Progenitor cell of endocrine pancreas (in vitro differentiated cells): ENCODE data around the gene LITAFD. TPM values are rescaled to one million over a fixed set of nuclear protein-coding genes. Genes with fewer than 3 reads are reported as not detected.
"Not testable (repeated sequence)": the region's sequence is repeated elsewhere in the genome, so short reads cannot be mapped to it uniquely, and the experiment has no call there.

Source experiments
- DNase-seq: peaks from one replicate; pipeline ENCODE4 v3.0.0; 2021; ENCODE audit warnings: low spot score; ENCODE audit not compliant: unreplicated experiment
- H3K27ac Mint-ChIP-seq: 2 replicates; pipeline ENCODE4 v1.8.0; 2021; ENCODE audit warnings: mild to moderate bottlenecking, moderate library complexity, mixed read lengths
- H3K27me3 Mint-ChIP-seq: 2 replicates; pipeline ENCODE4 v1.8.0; 2021; ENCODE audit warnings: mixed read lengths
- H3K36me3 Mint-ChIP-seq: 2 replicates; pipeline ENCODE4 v1.8.0; 2022; ENCODE audit warnings: mixed read lengths; ENCODE audit not compliant: insufficient read depth
- H3K4me1 Mint-ChIP-seq: 2 replicates; pipeline ENCODE4 v1.8.0; 2021; ENCODE audit warnings: low read depth, mixed read lengths
- H3K4me3 Mint-ChIP-seq: 2 replicates; pipeline ENCODE4 v1.8.0; 2021; ENCODE audit warnings: low read depth, mild to moderate bottlenecking, moderate library complexity, mixed read lengths
- H3K9me3 Mint-ChIP-seq: 2 replicates; pipeline ENCODE4 v1.8.0; 2021; ENCODE audit warnings: low read depth, mixed read lengths
- CTCF ChIP-seq: fragments of 200-600 bp; sonication (generic); IDR thresholded peaks from one replicate; pipeline ENCODE4 v1.5.0; 2021; ENCODE audit warnings: antibody characterized with exemption, mild to moderate bottlenecking; ENCODE audit not compliant: unreplicated experiment
- total RNA-seq: library from RNA; stranded (reverse); gene quantifications from 2 replicates; pipeline ENCODE4 v1.2.1, GENCODE V29; 2021

LITAFD gene
- total RNA-seq, 1 donor from 2014 or later, result not detected

GRCh38 chr16:8912793-8913192, 30.6 kb downstream of the LITAFD start:
- H3K27ac Mint-ChIP-seq, result peak overlapping the region; percentile 60
- peaks cover 63% of the 10 kb centered on the region for H3K4me1 Mint-ChIP-seq
- H3K27me3 Mint-ChIP-seq, result no peaks in the 10 kb centered on the region
- no peak overlapping the region for H3K4me3 Mint-ChIP-seq
- DNase-seq, result no peak
- TF ChIP-seq CTCF, result no peak
- peaks cover 44% of the 10 kb centered on the region for H3K36me3 Mint-ChIP-seq
- H3K9me3 Mint-ChIP-seq, result no peaks in the 10 kb centered on the region

GRCh38 chr16:8914098-8914497, 31.9 kb downstream of the LITAFD start:
- Mint-ChIP-seq H3K27me3 (no peaks in the 10 kb centered on the region), H3K27ac (no peak overlapping the region), H3K36me3 (peaks cover 47% of the 10 kb centered on the region), H3K9me3 (no peaks in the 10 kb centered on the region), H3K4me1 (peaks cover 59% of the 10 kb centered on the region), H3K4me3 (no peak overlapping the region)
- TF ChIP-seq CTCF, result no peak
- no peak for DNase-seq

- H3K4me3 Mint-ChIP-seq, result peak overlapping the region; percentile 36
- H3K27me3 Mint-ChIP-seq, result no peaks in the 10 kb centered on the region
- TF ChIP-seq CTCF, result no peak
- H3K36me3 Mint-ChIP-seq, result peaks cover 51% of the 10 kb centered on the region
- DNase-seq, result no peak
- H3K4me1 Mint-ChIP-seq, result peaks cover 49% of the 10 kb centered on the region
- H3K9me3 Mint-ChIP-seq, result no peaks in the 10 kb centered on the region
- peak overlapping the region; percentile 84 for H3K27ac Mint-ChIP-seq
These were observed 33.7 kb downstream of the LITAFD start for GRCh38 chr16:8915722-8916301.

GRCh38 chr16:8916541-8917225, 34.5 kb downstream of the LITAFD start:
- H3K4me1 Mint-ChIP-seq, result peaks cover 40% of the 10 kb centered on the region
- TF ChIP-seq CTCF, result no peak
- H3K27me3 Mint-ChIP-seq, result no peaks in the 10 kb centered on the region
- H3K9me3 Mint-ChIP-seq, result no peaks in the 10 kb centered on the region
- peaks cover 54% of the 10 kb centered on the region for H3K36me3 Mint-ChIP-seq
- no peak for DNase-seq
- no peak overlapping the region for H3K4me3 Mint-ChIP-seq
- peak overlapping the region; percentile 54 for H3K27ac Mint-ChIP-seq

GRCh38 chr16:8917336-8917735, 35.2 kb downstream of the LITAFD start:
- Mint-ChIP-seq H3K36me3 (peaks cover 54% of the 10 kb centered on the region), H3K4me1 (peaks cover 34% of the 10 kb centered on the region)
- not testable (repeated sequence) for H3K27ac Mint-ChIP-seq, DNase-seq, H3K27me3 Mint-ChIP-seq, H3K9me3 Mint-ChIP-seq, H3K4me3 Mint-ChIP-seq
